ENCODE data around the gene PLEKHA5. TPM values are rescaled to one million over a fixed set of nuclear protein-coding genes. Genes with fewer than 3 reads are reported as not detected.

Gene PLEKHA5
- total and polyA plus RNA-seq, 2 experiments from 2014 or later: 82.8 to 112 TPM

- no peak for TF ChIP-seq ZNF462 (CRISPR knock-in tag; IDR thresholded peaks at IDR 0.05)
- TF ChIP-seq EZH2phosphoT487 (IDR thresholded peaks at IDR 0.05; ENCODE audit: unreplicated experiment): no peak
- TF ChIP-seq ETS1 (IDR thresholded peaks at IDR 0.05): no peak
- no peak for TF ChIP-seq ZNF114 (CRISPR knock-in tag; IDR thresholded peaks at IDR 0.05)
- TF ChIP-seq EZH2 (IDR thresholded peaks at IDR 0.05; ENCODE audit: low read depth, unreplicated experiment): no peak
- no peak for TF ChIP-seq REST (IDR thresholded peaks at IDR 0.05; ENCODE audit: unreplicated experiment)
- TF ChIP-seq CREB1 (CRISPR knock-in tag; IDR thresholded peaks at IDR 0.05; ENCODE audit: low read depth): no peak
- TF ChIP-seq JUNB (IDR thresholded peaks at IDR 0.05; ENCODE audit: unreplicated experiment): no peak
- no peak for TF ChIP-seq ZNF331 (CRISPR knock-in tag; IDR thresholded peaks at IDR 0.05; ENCODE audit: low read depth)
Observed at GRCh38 chr12:19192710-19193109, 63.2 kb downstream of the PLEKHA5 start (continued).

Data from GM23338 (cell line).